ENCODE data around the gene EDEM2. TPM values are rescaled to one million over a fixed set of nuclear protein-coding genes. Genes with fewer than 3 reads are reported as not detected.

EDEM2 gene
- total RNA-seq, 2 donors from 2014 or later: 24.6 to 25.3 TPM

DNA sequence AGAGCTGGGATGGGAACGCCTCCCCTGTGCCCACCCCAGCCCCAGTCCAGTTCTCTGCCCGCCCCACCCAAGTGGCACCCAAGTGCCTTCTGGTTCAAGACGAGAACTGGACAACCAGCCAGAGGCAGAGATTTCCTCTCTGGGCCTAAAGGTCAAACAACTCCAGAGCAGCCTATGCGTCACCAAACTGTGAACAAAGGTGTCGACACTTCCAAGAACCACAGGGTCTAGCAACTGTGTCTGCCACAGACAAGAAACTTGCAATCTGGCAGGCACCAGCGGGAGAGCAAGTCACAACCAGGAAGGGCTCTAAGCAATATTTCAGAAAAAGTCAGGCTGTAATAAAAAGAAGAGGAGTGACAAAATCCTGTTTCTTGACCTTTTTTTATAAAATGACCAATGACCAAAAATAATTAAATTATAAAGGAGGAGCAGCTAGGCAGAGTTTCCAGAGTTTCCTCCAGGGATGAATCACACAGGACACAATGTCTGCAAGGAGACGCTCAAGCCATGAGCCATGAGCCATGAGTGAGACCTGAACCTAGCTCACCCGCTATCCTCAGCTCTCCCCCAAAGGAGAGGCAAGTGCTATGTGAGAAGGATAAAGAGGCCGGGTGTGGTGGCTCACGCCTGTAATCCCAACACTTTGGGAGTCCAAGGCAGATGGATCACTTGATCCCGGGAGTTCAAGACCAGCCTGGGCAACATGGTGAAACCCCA lies 11.1 kb downstream of the EDEM2 start:
- no peak for TF ChIP-seq CTCF (IDR thresholded peaks at IDR 0.05)
- Histone ChIP-seq H3K4me1 (ENCODE audit: control insufficient read depth in 1 of 2, low read depth in 2 of 2) (peaks cover 14 to 31% of the 10 kb centered on the region in 2 donors), H3K36me3 (peaks cover 24% of the 10 kb centered on the region), H3K4me3 (no peak overlapping the region), H3K9me3 (no peaks in the 10 kb centered on the region), H3K27ac (peak overlapping the region; percentile 7 to 76), H3K27me3 (replicated peaks; ENCODE audit: insufficient read depth) (no peaks in the 10 kb centered on the region)
- ATAC-seq (ENCODE audit: insufficient number of reproducible peaks, low FRiP score, low read depth) (peak; percentile 35), DNase-seq (ENCODE audit: low spot score) (peak; percentile 20)

- Histone ChIP-seq H3K27me3 (replicated peaks; ENCODE audit: insufficient read depth) (no peaks in the 10 kb centered on the region), H3K36me3 (peaks cover 24% of the 10 kb centered on the region), H3K4me1 (ENCODE audit: control insufficient read depth in 1 of 2, low read depth in 2 of 2) (peaks cover 14 to 31% of the 10 kb centered on the region in 2 donors), H3K27ac (peak overlapping the region; percentile 76 to 80), H3K4me3 (peak overlapping the region; percentile 39), H3K9me3 (no peaks in the 10 kb centered on the region)
- no peak for TF ChIP-seq CTCF (IDR thresholded peaks at IDR 0.05)
- DNase-seq (ENCODE audit: low spot score) (no peak), ATAC-seq (ENCODE audit: insufficient number of reproducible peaks, low FRiP score, low read depth) (no peak)
These were observed 12.3 kb downstream of the EDEM2 start for GRCh38 chr20:35134880-35135279.

DNA sequence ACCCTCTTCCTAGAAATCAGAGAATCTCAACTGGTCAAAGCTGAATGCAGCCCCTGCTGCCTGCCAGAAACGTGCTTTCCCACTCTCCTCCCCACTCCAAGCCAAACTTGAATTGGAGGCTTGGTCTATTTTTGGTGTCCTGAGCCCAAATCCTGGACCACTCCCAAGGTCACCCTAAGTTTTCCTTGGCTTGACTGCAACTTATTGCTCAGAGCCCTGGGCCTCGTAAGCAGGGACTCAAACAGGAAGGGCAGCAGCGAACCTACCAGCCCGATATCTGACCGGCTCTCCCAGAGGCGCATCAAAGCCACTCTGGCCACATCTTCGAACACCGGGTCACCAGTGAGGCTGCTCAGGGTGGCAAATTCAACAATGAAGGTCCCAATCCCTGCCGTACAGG lies 12.7 kb downstream of the EDEM2 start:
- Histone ChIP-seq H3K27me3 (replicated peaks; ENCODE audit: insufficient read depth) (no peaks in the 10 kb centered on the region), H3K36me3 (peaks cover 24% of the 10 kb centered on the region), H3K4me3 (peak overlapping the region; percentile 39), H3K9me3 (no peaks in the 10 kb centered on the region), H3K27ac (peak overlapping the region; percentile 76 to 80), H3K4me1 (ENCODE audit: control insufficient read depth in 1 of 2, low read depth in 2 of 2) (peaks cover 14 to 31% of the 10 kb centered on the region in 2 donors)
- DNase-seq (ENCODE audit: low spot score) (peak; percentile 21), ATAC-seq (ENCODE audit: insufficient number of reproducible peaks, low FRiP score, low read depth) (peak; percentile 60)
- TF ChIP-seq CTCF (IDR thresholded peaks at IDR 0.05): no peak

DNA sequence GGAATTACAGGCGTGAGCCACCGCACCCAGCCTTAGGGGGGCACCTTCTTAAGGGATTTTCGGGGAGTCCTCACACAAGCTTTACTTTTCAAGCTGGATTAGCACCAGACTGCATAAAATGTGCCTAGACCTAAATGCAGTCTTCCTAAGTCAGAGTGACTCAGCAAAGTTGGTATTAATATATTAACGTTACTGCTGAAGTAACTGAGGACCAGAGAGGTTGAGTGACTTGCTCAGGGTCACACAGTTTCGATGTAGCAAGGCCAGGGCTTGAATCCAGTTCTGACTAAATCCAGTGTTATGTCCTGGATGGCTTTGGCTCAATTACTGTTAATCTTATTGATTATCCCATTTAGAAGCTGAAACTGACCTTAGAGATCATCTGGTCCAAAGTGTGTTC lies 13.4 kb downstream of the EDEM2 start:
- TF ChIP-seq CTCF (IDR thresholded peaks at IDR 0.05): no peak
- Histone ChIP-seq H3K4me1 (ENCODE audit: control insufficient read depth in 1 of 2, low read depth in 2 of 2) (peaks cover 14 to 31% of the 10 kb centered on the region in 2 donors), H3K27me3 (replicated peaks; ENCODE audit: insufficient read depth) (no peaks in the 10 kb centered on the region), H3K27ac (peak overlapping the region in 1 of 2 donors; percentile 76), H3K36me3 (peaks cover 22% of the 10 kb centered on the region), H3K9me3 (no peaks in the 10 kb centered on the region), H3K4me3 (no peak overlapping the region)
- ATAC-seq (ENCODE audit: insufficient number of reproducible peaks, low FRiP score, low read depth): peak; percentile 26
- DNase-seq (ENCODE audit: low spot score): no peak

DNA sequence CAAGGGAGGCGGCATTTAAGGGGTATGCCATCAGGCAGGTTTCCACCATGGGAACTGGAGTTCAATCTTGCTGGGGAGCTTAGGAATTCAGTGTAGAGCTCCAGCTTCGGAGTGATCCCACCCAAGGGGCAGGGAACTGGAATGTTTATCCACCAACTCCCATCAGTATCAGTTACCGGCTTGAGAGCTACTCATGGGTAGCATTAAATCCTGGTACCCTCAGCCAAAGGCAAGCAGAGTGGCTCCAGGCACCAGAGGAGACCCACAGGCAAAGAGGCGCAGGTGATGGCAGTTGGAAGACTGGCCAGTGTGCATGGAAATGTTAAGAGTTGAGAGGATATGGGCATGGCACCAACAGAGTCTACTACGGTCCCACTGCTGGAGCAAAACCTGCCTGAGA lies 14.1 kb downstream of the EDEM2 start:
- no peaks in the 10 kb centered on the region for H3K27me3 ChIP-seq (replicated peaks; ENCODE audit: insufficient read depth)
- no peak for TF ChIP-seq CTCF (IDR thresholded peaks at IDR 0.05)
- H3K4me3 ChIP-seq: no peak overlapping the region
- DNase-seq (ENCODE audit: low spot score) (no peak), ATAC-seq (ENCODE audit: insufficient number of reproducible peaks, low FRiP score, low read depth) (no peak)
- H3K9me3 ChIP-seq: no peaks in the 10 kb centered on the region
- H3K27ac ChIP-seq: peak overlapping the region in 1 of 2 donors; percentile 3
- peaks cover 14 to 31% of the 10 kb centered on the region in 2 donors for H3K4me1 ChIP-seq (ENCODE audit: control insufficient read depth in 1 of 2, low read depth in 2 of 2)
- H3K36me3 ChIP-seq: peaks cover 21% of the 10 kb centered on the region

Measured in thoracic aorta (tissue), 2 donors.